Left ventricle myocardium inferior (tissue), 1 donor: ENCODE results near the gene C2orf66. TPM values are rescaled to one million over a fixed set of nuclear protein-coding genes. Genes with fewer than 3 reads are reported as not detected.

Experiments
- DNase-seq: peaks from one replicate; pipeline ENCODE4 v3.0.0-alpha.2; 2020
- H3K27ac ChIP-seq: fragments of 200-600 bp; replicated peaks from 2 replicates; pipeline ENCODE4 v1.8.0; 2021
- H3K27me3 ChIP-seq: fragments of 200-600 bp; 2 replicates; pipeline ENCODE4 v1.8.0; 2021; ENCODE audit warnings: low read depth
- H3K36me3 ChIP-seq: fragments of 200-600 bp; 2 replicates; pipeline ENCODE4 v1.8.0; 2021
- H3K4me1 ChIP-seq: fragments of 200-600 bp; 2 replicates; pipeline ENCODE4 v1.8.0; 2021
- H3K4me3 ChIP-seq: fragments of 200-600 bp; 2 replicates; pipeline ENCODE4 v1.8.0; 2021; ENCODE audit warnings: mild to moderate bottlenecking, moderate library complexity
- H3K9me3 ChIP-seq: fragments of 200-600 bp; replicated peaks from 2 replicates; pipeline ENCODE4 v1.8.0; 2021
- intact Hi-C: fragments of 100-400 bp; cut with micrococcal nuclease; formaldehyde crosslinking; loops from one replicate; pipeline ENCODE4 v1.11.0; 2022
- total RNA-seq: library from RNA; stranded (reverse); fragmentation: NEBNext Ultra II Directional; extraction: Animal tissue kit (Norgen Biotek cat#: 25700); gene quantifications from one replicate; pipeline ENCODE4 v1.2.1, GENCODE V29; 2021
- TF ChIP-seq, protein P1 (sequence below): fragments of 200-600 bp; IDR thresholded peaks from 2 replicates; pipeline ENCODE4 v1.8.0; 2021; ENCODE audit warnings: antibody characterized with exemption, mild to moderate bottlenecking, borderline replicate concordance
- donor health status: DM: no; HTN: yes; CAD: no; lungs with severe emphysema.

Gene C2orf66
- total RNA-seq, 1 donor from 2014 or later: not detected

GRCh38 chr2:196827356-196827755, 18.2 kb upstream of the C2orf66 start:
- intact Hi-C loops: no loop called here
- TF ChIP-seq, protein P1, sequence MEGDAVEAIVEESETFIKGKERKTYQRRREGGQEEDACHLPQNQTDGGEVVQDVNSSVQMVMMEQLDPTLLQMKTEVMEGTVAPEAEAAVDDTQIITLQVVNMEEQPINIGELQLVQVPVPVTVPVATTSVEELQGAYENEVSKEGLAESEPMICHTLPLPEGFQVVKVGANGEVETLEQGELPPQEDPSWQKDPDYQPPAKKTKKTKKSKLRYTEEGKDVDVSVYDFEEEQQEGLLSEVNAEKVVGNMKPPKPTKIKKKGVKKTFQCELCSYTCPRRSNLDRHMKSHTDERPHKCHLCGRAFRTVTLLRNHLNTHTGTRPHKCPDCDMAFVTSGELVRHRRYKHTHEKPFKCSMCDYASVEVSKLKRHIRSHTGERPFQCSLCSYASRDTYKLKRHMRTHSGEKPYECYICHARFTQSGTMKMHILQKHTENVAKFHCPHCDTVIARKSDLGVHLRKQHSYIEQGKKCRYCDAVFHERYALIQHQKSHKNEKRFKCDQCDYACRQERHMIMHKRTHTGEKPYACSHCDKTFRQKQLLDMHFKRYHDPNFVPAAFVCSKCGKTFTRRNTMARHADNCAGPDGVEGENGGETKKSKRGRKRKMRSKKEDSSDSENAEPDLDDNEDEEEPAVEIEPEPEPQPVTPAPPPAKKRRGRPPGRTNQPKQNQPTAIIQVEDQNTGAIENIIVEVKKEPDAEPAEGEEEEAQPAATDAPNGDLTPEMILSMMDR: no peak
- no peaks in the 10 kb centered on the region for H3K27me3 ChIP-seq
- DNase-seq: no peak
- no peak overlapping the region for H3K27ac ChIP-seq
- H3K36me3 ChIP-seq: no peaks in the 10 kb centered on the region
- no peaks in the 10 kb centered on the region for H3K4me1 ChIP-seq
- H3K9me3 ChIP-seq: no peaks in the 10 kb centered on the region
- no peak overlapping the region for H3K4me3 ChIP-seq

GRCh38 chr2:196823750-196824522, 14.8 kb upstream of the C2orf66 start:
- Histone ChIP-seq H3K4me1 (no peaks in the 10 kb centered on the region), H3K27me3 (no peaks in the 10 kb centered on the region), H3K36me3 (no peaks in the 10 kb centered on the region), H3K9me3 (peaks cover 5% of the 10 kb centered on the region), H3K27ac (no peak overlapping the region), H3K4me3 (no peak overlapping the region)
- intact Hi-C loops: no loop called here
- DNase-seq: no peak
- TF ChIP-seq, protein P1: no peak

DNA sequence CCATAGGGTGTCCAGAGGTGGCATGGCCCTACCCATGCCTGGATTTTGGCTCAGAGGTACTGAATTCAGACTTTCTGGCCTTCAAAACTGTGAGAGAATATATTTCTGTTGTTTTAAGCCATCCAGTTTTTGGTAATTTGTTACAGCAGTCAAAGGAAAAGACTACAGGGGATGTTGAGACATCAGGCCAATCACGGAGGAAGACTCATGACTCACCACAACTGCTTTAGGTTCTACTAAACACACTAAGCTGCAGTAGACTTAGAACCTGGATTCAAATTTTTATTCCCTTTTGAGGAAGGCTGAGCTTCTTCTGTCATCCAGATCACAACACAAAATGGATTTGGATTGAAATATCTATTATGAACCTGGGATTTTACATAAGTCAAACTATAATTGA, 12.0 kb upstream of the C2orf66 start:
- intact Hi-C loops: no loop called here
- peaks cover 20% of the 10 kb centered on the region for H3K9me3 ChIP-seq
- TF ChIP-seq, protein P1: no peak
- H3K36me3 ChIP-seq: no peaks in the 10 kb centered on the region
- H3K27ac ChIP-seq: no peak overlapping the region
- H3K4me3 ChIP-seq: no peak overlapping the region
- no peaks in the 10 kb centered on the region for H3K4me1 ChIP-seq
- DNase-seq: no peak
- H3K27me3 ChIP-seq: no peaks in the 10 kb centered on the region

DNA sequence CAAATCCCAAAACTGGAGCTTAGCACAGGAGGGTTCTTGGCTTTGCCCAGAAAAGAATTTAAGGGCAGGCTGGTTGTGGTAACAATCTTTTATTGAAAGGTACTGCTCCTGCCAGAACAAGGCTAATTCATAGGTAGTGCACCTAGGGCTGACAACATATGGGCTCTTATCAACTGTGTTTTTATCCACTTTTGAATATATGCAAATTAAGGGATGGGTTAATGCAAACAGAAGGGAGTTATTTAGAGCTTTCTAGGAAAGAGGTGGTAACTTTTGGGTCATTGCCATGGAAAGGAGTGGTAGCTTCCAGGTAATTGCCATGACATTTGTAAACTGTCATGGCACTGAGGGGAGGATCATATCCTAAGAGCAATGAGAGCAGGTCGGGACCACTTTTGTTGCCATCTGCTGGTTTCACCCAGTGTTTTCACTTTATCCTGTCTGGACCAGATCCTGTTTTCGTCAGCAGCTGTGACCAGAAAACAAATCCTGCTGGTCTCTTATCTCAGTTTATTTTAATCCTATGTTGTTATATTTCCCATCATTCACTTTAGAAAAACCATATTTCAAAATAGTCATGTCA, 981 bp downstream of the C2orf66 start:
- peaks cover 13% of the 10 kb centered on the region for H3K27me3 ChIP-seq

DNA sequence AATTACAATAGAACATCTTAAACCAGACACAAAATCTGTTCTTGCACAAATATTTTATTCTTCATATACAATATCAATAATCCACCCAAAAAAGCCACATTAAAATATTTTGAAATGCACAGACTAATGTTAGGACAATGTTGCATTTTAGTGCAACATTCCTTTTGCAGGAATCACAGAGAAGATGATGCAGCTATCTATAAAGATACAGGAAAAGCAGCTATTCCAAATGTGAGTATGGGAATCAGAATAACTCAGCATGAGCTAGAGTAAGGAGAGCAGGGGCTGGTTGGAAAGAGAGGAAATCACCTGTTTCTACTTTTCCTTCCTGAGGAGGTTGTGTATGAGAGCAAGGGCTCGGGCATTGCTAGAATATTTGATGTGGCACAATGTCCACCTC, 4.8 kb downstream of the C2orf66 start:
- intact Hi-C loops: no loop called here
- no peaks in the 10 kb centered on the region for H3K36me3 ChIP-seq
- H3K4me3 ChIP-seq: no peak overlapping the region
- peaks cover 6% of the 10 kb centered on the region for H3K4me1 ChIP-seq
- H3K27me3 ChIP-seq: peaks cover 17% of the 10 kb centered on the region
- no peaks in the 10 kb centered on the region for H3K9me3 ChIP-seq
- no peak overlapping the region for H3K27ac ChIP-seq
- TF ChIP-seq, protein P1: no peak
- no peak for DNase-seq

More for the DNA sequence above, 981 bp downstream of the C2orf66 start:
- Histone ChIP-seq H3K4me3 (no peak overlapping the region), H3K9me3 (no peaks in the 10 kb centered on the region), H3K27ac (no peak overlapping the region), H3K4me1 (no peaks in the 10 kb centered on the region), H3K36me3 (no peaks in the 10 kb centered on the region)
- TF ChIP-seq, protein P1: no peak
- DNase-seq: no peak
- intact Hi-C loops: no loop called here
